GM21723 (cell line): ENCODE data around the gene PEX11G.

Source experiments
- ATAC-seq: cut with Tn5 transposase; IDR thresholded peaks from one replicate; pipeline ENCODE4 v1.9.1; 2021; ENCODE audit warnings: mild to moderate bottlenecking, moderate library complexity; ENCODE audit not compliant: unreplicated experiment

PEX11G gene

GRCh38 chr19:7522072-7522922 is 33.5 kb upstream of the PEX11G start, which contains the start of gene MCOLN1:
MCOLN1 (plus strand) TSS chr19:7522624; CDS start chr19:7522751, 127 bp downstream.
- peak; percentile 72 for ATAC-seq

- ATAC-seq: no peak
These were observed 32.8 kb upstream of the PEX11G start for GRCh38 chr19:7521551-7522071.

GRCh38 chr19:7520131-7521051 is 31.6 kb upstream of the PEX11G start:
- ATAC-seq: no peak

GRCh38 chr19:7519361-7520130 is 30.7 kb upstream of the PEX11G start:
- no peak for ATAC-seq

GRCh38 chr19:7516878-7517277 is 28.0 kb upstream of the PEX11G start:
- ATAC-seq: no peak

GRCh38 chr19:7516333-7516732 is 27.5 kb upstream of the PEX11G start:
- ATAC-seq: no peak

- ATAC-seq: no peak
These were observed 26.9 kb upstream of the PEX11G start, which contains the start of gene ZNF358 for GRCh38 chr19:7515645-7516151. ZNF358 (plus strand) TSS chr19:7516103; CDS start chr19:7519243, 3,140 bp downstream.

- ATAC-seq: no peak
These were observed 26.3 kb upstream of the PEX11G start for GRCh38 chr19:7515110-7515644.

GRCh38 chr19:7513809-7514642 is 25.2 kb upstream of the PEX11G start:
- ATAC-seq: no peak

- no peak for ATAC-seq
These were observed 23.6 kb upstream of the PEX11G start for GRCh38 chr19:7512400-7512851.

GRCh38 chr19:7509625-7510024 is 20.8 kb upstream of the PEX11G start:
- no peak for ATAC-seq

- ATAC-seq: no peak
These were observed 19.0 kb upstream of the PEX11G start for GRCh38 chr19:7507884-7508283.

- ATAC-seq: no peak
These were observed 17.8 kb upstream of the PEX11G start for GRCh38 chr19:7506385-7507328.

- ATAC-seq: no peak
These were observed 17.0 kb upstream of the PEX11G start for GRCh38 chr19:7505682-7506384.

GRCh38 chr19:7505288-7505681 is 16.4 kb upstream of the PEX11G start:
- no peak for ATAC-seq

GRCh38 chr19:7504684-7505083 is 15.8 kb upstream of the PEX11G start:
- no peak for ATAC-seq

GRCh38 chr19:7502552-7502951 is 13.7 kb upstream of the PEX11G start:
- ATAC-seq: no peak
